Lower leg skin (tissue), 3 donors: ENCODE measurements around the gene CRNKL1.

Experiments used
- CTCF ChIP-seq, 3 donors: fragments of 450-650 bp; IDR thresholded peaks; one replicate each; pipeline ENCODE4 v1.5.1; 2016; ENCODE audit warnings: antibody characterized with exemption in 3 of 3, mild to moderate bottlenecking in 3 of 3, moderate library complexity in 2 of 3
- POLR2A ChIP-seq, 2 donors: fragments of 450-650 bp; IDR thresholded peaks; one replicate each; pipeline ENCODE4 v1.6.1; 2016 to 2017; ENCODE audit warnings: antibody characterized with exemption in 2 of 2, mild to moderate bottlenecking in 1 of 2, moderate library complexity in 1 of 2

GRCh38 chr20:20000211-20000968 lies 51.9 kb downstream of the CRNKL1 start:
- TF ChIP-seq CTCF (IDR thresholded peaks at IDR 0.05): no peak
- no peak for TF ChIP-seq POLR2A (IDR thresholded peaks at IDR 0.05)
